Measurements from ENCODE around the gene MYG1.
"Not testable (repeated sequence)": the region's sequence is repeated elsewhere in the genome, so short reads cannot be mapped to it uniquely, and the experiment has no call there.

MYG1 gene

GRCh38 chr12:53330671-53331070, 31.2 kb downstream of the MYG1 start:
- no peak for DNase-seq

- not testable (repeated sequence) for DNase-seq
Observed at GRCh38 chr12:53332339-53332738, 32.8 kb downstream of the MYG1 start.

GRCh38 chr12:53332744-53333143, 33.2 kb downstream of the MYG1 start:
- no peak for DNase-seq

GRCh38 chr12:53333289-53333688, 33.8 kb downstream of the MYG1 start:
- DNase-seq: no peak

- no peak for DNase-seq
Observed at GRCh38 chr12:53333845-53334244, 34.4 kb downstream of the MYG1 start.

- no peak for DNase-seq
Observed at GRCh38 chr12:53334822-53335221, 35.3 kb downstream of the MYG1 start.

- DNase-seq: no peak
Observed at GRCh38 chr12:53336181-53336681, 36.7 kb downstream of the MYG1 start, which contains the start of gene SP7. SP7 (minus strand) TSS chr12:53336354; CDS start chr12:53335646, 708 bp downstream.

- peak; percentile 72 for DNase-seq
Observed at GRCh38 chr12:53338017-53338416, 38.5 kb downstream of the MYG1 start.

GRCh38 chr12:53338916-53339315, 39.4 kb downstream of the MYG1 start:
- no peak for DNase-seq

GRCh38 chr12:53340398-53340797, 40.9 kb downstream of the MYG1 start:
- DNase-seq: no peak

- no peak for DNase-seq
Observed at GRCh38 chr12:53343449-53343848, 44.0 kb downstream of the MYG1 start.

GRCh38 chr12:53343969-53344368, 44.5 kb downstream of the MYG1 start:
- DNase-seq: no peak

GRCh38 chr12:53344487-53344823, 45.0 kb downstream of the MYG1 start:
- no peak for DNase-seq

GRCh38 chr12:53344824-53345485, 45.5 kb downstream of the MYG1 start:
- peak; percentile 59 for DNase-seq

- DNase-seq: no peak
Observed at GRCh38 chr12:53345486-53346188, 46.1 kb downstream of the MYG1 start.

- no peak for DNase-seq
Observed at GRCh38 chr12:53346491-53346890, 47.0 kb downstream of the MYG1 start.

- DNase-seq: no peak
Observed at GRCh38 chr12:53347905-53348304, 48.4 kb downstream of the MYG1 start.

GRCh38 chr12:53352331-53353256, 53.1 kb downstream of the MYG1 start:
- peak; percentile 83 for DNase-seq

GRCh38 chr12:53353257-53353655, 53.8 kb downstream of the MYG1 start:
- no peak for DNase-seq

- DNase-seq: no peak
Observed at GRCh38 chr12:53355121-53355520, 55.6 kb downstream of the MYG1 start.
